ENCODE measurements around the gene SEC61A2.

SEC61A2 gene

DNA sequence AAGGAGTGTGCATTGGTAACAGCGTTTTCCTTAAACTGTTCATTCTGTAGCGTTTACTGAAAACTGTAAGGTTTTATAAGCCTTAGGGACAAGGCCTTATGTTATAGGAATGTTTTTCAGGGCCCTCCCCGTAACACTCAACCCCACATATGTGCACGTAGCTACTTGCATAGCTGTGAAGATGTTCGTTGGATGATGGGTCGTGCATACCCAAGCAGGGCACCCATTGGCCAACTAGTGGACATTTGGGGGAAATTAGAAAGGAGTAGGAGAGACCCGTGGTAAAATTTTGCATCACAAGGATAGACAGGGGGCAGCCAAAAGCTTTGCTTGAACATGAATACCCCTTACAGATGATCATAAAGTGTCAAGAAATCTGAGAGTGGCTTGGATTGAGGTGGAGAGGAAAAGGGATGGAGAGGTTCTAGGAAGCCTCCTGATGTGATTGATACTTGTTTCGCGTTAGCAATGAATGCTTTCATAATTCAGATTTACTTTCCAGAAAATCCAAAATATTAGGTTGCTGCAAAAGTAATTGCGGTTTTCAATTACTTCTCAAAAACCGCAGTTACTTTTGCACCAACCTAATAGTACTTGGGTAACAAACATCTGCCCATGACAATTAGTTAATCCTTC, 878 bp downstream of the SEC61A2 start:
- TF ChIP-seq, protein P1, sequence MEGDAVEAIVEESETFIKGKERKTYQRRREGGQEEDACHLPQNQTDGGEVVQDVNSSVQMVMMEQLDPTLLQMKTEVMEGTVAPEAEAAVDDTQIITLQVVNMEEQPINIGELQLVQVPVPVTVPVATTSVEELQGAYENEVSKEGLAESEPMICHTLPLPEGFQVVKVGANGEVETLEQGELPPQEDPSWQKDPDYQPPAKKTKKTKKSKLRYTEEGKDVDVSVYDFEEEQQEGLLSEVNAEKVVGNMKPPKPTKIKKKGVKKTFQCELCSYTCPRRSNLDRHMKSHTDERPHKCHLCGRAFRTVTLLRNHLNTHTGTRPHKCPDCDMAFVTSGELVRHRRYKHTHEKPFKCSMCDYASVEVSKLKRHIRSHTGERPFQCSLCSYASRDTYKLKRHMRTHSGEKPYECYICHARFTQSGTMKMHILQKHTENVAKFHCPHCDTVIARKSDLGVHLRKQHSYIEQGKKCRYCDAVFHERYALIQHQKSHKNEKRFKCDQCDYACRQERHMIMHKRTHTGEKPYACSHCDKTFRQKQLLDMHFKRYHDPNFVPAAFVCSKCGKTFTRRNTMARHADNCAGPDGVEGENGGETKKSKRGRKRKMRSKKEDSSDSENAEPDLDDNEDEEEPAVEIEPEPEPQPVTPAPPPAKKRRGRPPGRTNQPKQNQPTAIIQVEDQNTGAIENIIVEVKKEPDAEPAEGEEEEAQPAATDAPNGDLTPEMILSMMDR (IDR thresholded peaks at IDR 0.05; ENCODE audit: low read depth, low read length), result peak; percentile 61
- peak; percentile 76 for DNase-seq (ENCODE audit: low read depth, low spot score)
- in situ Hi-C loops (cut with HindIII; ENCODE audit: low sequenced_read_pairs), result no loop called here

DNA sequence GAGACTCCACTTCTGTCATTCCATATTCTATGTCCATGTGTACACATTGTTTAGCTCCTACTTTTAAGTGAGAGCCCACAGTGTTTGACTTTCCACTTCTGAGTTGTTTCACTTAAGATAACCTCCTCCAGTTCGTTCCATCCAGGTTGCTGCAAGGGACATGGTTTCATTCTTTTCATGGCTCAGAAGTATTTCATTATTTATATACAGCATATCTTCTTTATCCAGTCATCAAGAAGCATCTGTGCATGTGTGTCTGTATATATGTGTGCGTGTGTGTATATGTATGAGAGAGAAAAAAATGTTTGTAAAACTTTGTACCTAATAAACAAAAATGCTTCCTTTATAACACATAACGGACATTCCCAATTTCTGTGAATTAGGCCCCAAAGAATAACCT, 6.2 kb downstream of the SEC61A2 start:
- DNase-seq (ENCODE audit: low read depth, low spot score), result no peak
- H3K4me3 ChIP-seq (ENCODE audit: low read depth, low read length), result no peak overlapping the region
- in situ Hi-C loops (cut with HindIII; ENCODE audit: low sequenced_read_pairs), result no loop called here
- TF ChIP-seq, protein P1 (IDR thresholded peaks at IDR 0.05; ENCODE audit: low read depth, low read length), result no peak

More for the DNA sequence above, 878 bp downstream of the SEC61A2 start:
- peak overlapping the region; percentile 71 for H3K4me3 ChIP-seq (ENCODE audit: low read depth, low read length)

DNA sequence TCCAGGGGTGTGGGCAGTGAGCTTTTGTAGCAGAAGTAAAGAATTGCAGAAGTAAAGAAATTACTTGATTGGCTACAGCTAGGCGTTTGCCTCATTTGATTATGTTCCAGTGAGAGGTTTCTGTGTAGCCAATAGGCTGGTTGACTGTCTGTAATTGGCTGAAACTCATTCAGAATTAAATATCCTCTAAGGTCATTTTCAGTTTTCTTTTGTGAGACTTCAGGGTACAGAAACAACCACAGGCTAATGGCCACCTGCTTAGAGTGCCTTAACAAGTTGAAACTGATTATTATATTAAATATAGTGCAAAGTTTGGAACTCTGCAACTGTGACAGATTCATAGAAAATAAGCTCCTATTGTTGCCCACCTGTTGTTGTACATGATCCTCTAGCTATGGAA, 10.6 kb downstream of the SEC61A2 start:
- no peak for DNase-seq (ENCODE audit: low read depth, low spot score)
- in situ Hi-C loops (cut with HindIII; ENCODE audit: low sequenced_read_pairs), result no loop called here
- no peak overlapping the region for H3K4me3 ChIP-seq (ENCODE audit: low read depth, low read length)
- TF ChIP-seq, protein P1 (IDR thresholded peaks at IDR 0.05; ENCODE audit: low read depth, low read length), result no peak

DNA sequence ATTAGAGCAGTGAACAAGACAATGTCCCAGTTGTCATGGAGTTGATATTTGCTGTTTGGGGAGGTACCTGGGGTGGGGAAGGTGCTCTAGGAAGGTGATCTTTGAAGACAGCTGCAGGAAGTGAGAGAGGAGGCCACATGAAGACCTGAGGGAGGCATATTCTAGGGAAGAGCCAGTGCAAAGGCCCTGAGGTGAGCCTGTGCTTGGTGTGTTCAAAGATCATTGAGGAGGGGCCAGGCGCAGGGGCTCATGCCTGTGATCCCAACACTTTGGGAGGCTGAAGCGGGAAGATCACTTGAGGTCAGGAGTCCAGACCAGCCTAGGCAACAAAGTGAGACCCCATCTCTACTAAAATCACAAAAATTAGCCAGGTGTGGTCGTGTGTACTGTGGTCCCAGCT, 15.1 kb downstream of the SEC61A2 start:
- no peak overlapping the region for H3K4me3 ChIP-seq (ENCODE audit: low read depth, low read length)
- TF ChIP-seq, protein P1 (IDR thresholded peaks at IDR 0.05; ENCODE audit: low read depth, low read length), result no peak
- in situ Hi-C loops (cut with HindIII; ENCODE audit: low sequenced_read_pairs), result no loop called here
- DNase-seq (ENCODE audit: low read depth, low spot score), result no peak

DNA sequence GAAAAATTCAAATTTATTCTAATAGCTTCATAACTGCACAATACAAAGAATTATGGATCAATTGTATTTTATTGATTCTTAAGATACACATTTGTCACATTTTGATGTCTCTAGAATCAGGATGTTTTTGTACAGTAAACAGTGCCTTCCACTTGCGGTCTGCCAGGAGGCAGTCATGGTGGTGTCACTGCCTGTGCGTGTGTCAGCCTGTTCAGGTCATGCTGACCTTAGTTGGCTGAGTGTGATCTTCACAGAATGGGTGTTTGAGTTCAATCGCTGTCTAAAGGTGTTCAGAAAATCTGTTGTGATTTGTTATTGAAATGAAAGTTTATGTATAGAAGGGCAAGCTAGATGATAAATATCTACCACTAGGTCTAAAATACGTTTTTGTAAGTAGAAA, 20.7 kb downstream of the SEC61A2 start:
- DNase-seq (ENCODE audit: low read depth, low spot score), result no peak
- no peak overlapping the region for H3K4me3 ChIP-seq (ENCODE audit: low read depth, low read length)
- TF ChIP-seq, protein P1 (IDR thresholded peaks at IDR 0.05; ENCODE audit: low read depth, low read length), result no peak
- in situ Hi-C loops (cut with HindIII; ENCODE audit: low sequenced_read_pairs), result no loop called here

DNA sequence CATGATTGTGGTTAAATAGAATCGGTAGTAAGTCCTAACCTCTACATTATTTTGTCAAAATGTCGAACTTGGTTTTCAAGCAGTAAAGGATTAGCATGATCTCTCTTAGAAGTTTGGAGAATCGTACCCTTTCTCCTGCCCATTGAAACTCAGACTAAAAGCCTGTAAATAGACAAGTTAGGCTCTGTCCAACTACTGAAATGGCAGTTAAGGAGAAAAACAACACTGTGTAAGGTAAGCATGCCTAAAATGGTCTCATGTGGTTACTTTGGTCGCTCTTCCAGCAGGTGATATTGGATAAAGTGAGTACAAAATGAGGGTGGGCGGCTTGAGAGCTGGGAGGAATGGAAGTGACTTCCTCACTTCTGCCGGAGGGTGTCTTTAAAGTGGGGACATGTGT, 25.0 kb downstream of the SEC61A2 start:
- no peak overlapping the region for H3K4me3 ChIP-seq (ENCODE audit: low read depth, low read length)
- in situ Hi-C loops (cut with HindIII; ENCODE audit: low sequenced_read_pairs), result no loop called here
- TF ChIP-seq, protein P1 (IDR thresholded peaks at IDR 0.05; ENCODE audit: low read depth, low read length), result no peak
- DNase-seq (ENCODE audit: low read depth, low spot score), result no peak

All from astrocyte of the spinal cord (primary cell).